Dendritic cell treated with granulocyte-macrophage colony-stimulating factor and Interleukin-4, amounts not matched to agents 40 ng/mL and 50 ng/mL, for 4 days (primary cell): ENCODE measurements around the gene ATXN1.

Experiments
- H3K27ac Mint-ChIP-seq: one replicate; pipeline ENCODE4 v1.8.0; 2022; ENCODE audit warnings: mild to moderate bottlenecking, mixed read lengths
- H3K27me3 Mint-ChIP-seq: one replicate; pipeline ENCODE4 v1.8.0; 2022; ENCODE audit warnings: mild to moderate bottlenecking, mixed read lengths
- H3K36me3 Mint-ChIP-seq: one replicate; pipeline ENCODE4 v1.8.0; 2022; ENCODE audit warnings: low read depth, mixed read lengths
- H3K4me1 Mint-ChIP-seq: one replicate; pipeline ENCODE4 v1.8.0; 2022; ENCODE audit warnings: low read depth, mixed read lengths
- H3K4me3 Mint-ChIP-seq: one replicate; pipeline ENCODE4 v1.8.0; 2022; ENCODE audit warnings: mild to moderate bottlenecking, moderate library complexity, mixed read lengths
- H3K9me3 Mint-ChIP-seq: one replicate; pipeline ENCODE4 v1.8.0; 2022; ENCODE audit warnings: mixed read lengths
- intact Hi-C: fragments of 100-400 bp; cut with micrococcal nuclease; formaldehyde crosslinking; loops from one replicate; pipeline ENCODE4 v1.15.0; 2022

ATXN1 gene

DNA sequence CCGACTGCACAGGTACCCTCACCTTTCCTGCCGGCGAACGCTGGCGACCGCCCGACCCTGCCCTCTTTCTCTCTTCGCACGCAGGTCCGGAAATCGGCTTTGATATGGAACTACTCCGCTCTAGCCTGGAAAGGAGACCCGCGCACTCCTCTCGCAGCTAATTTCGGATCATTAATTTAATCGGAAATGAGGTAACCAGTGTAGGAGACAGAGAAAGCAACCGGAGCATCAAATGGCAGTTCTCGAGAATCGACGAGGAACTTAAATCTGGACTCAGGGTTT is 949 bp upstream of the ATXN1 start:
- no peaks in the 10 kb centered on the region for H3K9me3 Mint-ChIP-seq
- no peaks in the 10 kb centered on the region for H3K27me3 Mint-ChIP-seq
- intact Hi-C loops, result loop anchor here (2.0 to 5.0 kb wide), 4 partner anchors 63 to 430 kb away; no protein-coding TSS in a partner anchor
- peak overlapping the region; percentile 92 for H3K4me3 Mint-ChIP-seq
- peaks cover 42% of the 10 kb centered on the region for H3K36me3 Mint-ChIP-seq
- peak overlapping the region; percentile 99 for H3K27ac Mint-ChIP-seq
- peaks cover 18% of the 10 kb centered on the region for H3K4me1 Mint-ChIP-seq

DNA sequence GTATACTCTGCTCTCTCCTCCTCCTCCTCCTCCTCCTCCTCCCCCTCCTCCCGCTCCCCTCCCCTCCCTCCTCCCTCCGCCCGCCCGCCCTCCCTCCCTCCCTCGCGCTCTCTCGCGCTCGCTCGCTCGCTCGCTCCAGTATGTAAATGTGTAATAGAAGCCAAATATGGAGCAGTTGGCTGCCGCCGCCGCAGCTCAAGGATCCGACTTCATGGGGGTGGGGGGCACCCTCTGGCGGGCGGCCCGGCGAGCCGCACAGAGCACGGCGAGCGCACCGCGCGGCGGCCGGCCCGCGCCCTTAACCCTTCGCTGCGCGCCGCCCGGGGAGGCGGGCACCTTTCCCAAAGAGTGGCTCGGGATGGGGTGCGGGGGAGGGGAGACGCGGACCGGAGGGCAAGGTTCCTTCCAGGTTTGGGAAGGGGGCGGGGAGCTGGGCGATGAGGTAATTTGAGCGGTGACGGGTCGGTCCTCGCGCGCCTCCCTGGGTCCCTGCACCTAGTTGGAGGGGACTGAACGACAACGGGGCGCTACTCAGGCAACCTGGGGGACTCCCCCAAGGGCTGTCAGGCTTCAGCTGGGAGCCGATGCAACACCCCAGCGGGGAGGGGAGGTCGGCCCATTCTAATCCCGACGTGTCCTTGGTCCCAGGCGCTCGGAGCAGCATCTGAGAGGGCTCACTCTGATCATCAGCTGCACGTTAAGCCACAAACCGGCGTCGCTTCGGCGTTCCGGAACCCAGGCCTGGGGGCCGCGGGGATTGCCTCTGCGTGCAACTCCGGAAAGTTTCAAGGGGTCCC is 409 bp upstream of the ATXN1 start:
- H3K36me3 Mint-ChIP-seq, result peaks cover 45% of the 10 kb centered on the region
- no peaks in the 10 kb centered on the region for H3K27me3 Mint-ChIP-seq
- intact Hi-C loops, result loop anchor here (1.0 to 5.0 kb wide), 5 partner anchors 48 to 429 kb away; no protein-coding TSS in a partner anchor
- peak overlapping the region; percentile 92 for H3K4me3 Mint-ChIP-seq
- H3K9me3 Mint-ChIP-seq, result no peaks in the 10 kb centered on the region
- peak overlapping the region; percentile 99 for H3K27ac Mint-ChIP-seq
- H3K4me1 Mint-ChIP-seq, result peaks cover 24% of the 10 kb centered on the region

DNA sequence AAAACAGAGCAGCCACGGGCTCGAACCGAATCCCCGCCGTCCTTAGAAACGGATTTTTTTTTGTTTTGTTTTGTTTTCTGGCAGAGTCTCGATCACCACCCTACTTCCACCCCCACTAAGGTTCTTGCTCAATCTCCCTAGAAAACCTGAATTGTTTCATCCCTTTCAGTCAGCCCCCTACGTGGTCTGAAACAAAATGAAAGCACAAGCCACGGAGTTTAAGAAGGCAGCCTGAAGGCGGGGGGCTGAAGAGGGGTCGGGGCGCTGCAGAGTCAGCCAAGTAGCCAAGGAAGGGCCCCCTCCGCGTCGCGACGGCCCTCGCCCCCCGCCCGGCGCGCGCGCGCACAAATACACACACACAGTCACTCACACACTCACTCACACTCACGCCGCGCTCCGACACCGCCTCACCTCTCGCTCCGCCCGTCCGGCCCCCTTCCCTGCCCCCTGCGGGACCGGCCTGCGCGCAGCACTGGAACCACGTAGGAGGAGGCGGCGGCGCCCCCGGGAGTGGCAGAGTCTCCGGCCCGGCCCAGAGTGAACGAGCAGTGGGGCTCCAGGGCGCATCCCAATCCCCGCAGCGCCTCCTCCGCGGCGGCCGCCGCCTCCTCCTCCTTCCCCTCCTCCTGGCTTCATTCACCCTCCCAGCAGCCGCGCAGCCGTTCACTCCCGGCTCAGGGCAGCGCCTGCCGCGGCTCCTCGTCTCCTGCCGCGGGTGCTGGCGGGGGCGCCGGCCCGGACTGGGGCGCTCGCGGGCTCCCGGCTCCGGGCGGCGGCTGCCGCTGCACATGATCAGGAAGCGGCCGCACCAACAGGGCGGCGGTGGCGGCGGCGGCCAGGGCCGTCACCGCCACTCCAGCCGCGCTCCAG is 1.4 kb downstream of the ATXN1 start:
- Mint-ChIP-seq H3K9me3 (no peaks in the 10 kb centered on the region), H3K27me3 (no peaks in the 10 kb centered on the region), H3K4me3 (peak overlapping the region; percentile 98), H3K27ac (peak overlapping the region; percentile 99), H3K36me3 (peaks cover 47% of the 10 kb centered on the region), H3K4me1 (peaks cover 36% of the 10 kb centered on the region)
- intact Hi-C loops, result loop anchor here (5.0 kb wide), 4 partner anchors 173 to 428 kb away; no protein-coding TSS in a partner anchor

DNA sequence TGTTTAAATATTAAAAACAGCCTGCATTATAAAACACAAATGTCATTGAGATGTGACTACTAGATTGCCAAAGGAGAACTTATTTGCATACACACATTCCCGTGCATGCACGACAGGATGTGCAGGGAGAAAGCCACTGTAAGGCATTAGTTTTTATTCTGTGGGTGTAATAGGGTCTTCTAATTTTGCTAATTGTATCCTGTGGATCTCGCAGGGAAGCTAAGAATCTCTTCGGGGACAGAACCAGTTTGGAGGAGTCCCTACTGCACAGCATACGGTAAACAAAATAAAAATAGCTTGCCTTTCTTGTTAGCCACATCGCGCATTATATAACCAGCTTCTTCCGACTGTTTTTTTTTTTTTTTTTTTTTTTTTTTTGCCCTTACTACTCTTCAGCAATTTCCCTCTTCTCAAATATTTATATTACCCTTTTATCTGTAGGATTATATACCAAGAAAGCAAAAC is 2.0 kb downstream of the ATXN1 start:
- H3K4me1 Mint-ChIP-seq, result peaks cover 42% of the 10 kb centered on the region
- H3K27me3 Mint-ChIP-seq, result no peaks in the 10 kb centered on the region
- H3K27ac Mint-ChIP-seq, result peak overlapping the region; percentile 99
- peak overlapping the region; percentile 98 for H3K4me3 Mint-ChIP-seq
- intact Hi-C loops, result loop anchor here (5.0 kb wide), 1 partner anchor 172 kb away; no protein-coding TSS in a partner anchor
- H3K9me3 Mint-ChIP-seq, result no peaks in the 10 kb centered on the region
- H3K36me3 Mint-ChIP-seq, result peaks cover 54% of the 10 kb centered on the region

GRCh38 chr6:16758163-16758975 is 2.9 kb downstream of the ATXN1 start:
- Mint-ChIP-seq H3K4me1 (peaks cover 51% of the 10 kb centered on the region), H3K4me3 (peak overlapping the region; percentile 98), H3K27ac (peak overlapping the region; percentile 99), H3K9me3 (no peaks in the 10 kb centered on the region), H3K36me3 (peaks cover 62% of the 10 kb centered on the region), H3K27me3 (no peaks in the 10 kb centered on the region)
- intact Hi-C loops, result loop anchor here (5.0 kb wide), 1 partner anchor 171 kb away; no protein-coding TSS in a partner anchor

- Mint-ChIP-seq H3K9me3 (no peaks in the 10 kb centered on the region), H3K4me3 (no peak overlapping the region), H3K36me3 (peaks cover 73% of the 10 kb centered on the region), H3K27ac (no peak overlapping the region), H3K4me1 (peaks cover 61% of the 10 kb centered on the region), H3K27me3 (no peaks in the 10 kb centered on the region)
- intact Hi-C loops, result loop anchor here (5.0 kb wide), 1 partner anchor 170 kb away; no protein-coding TSS in a partner anchor
Measured at GRCh38 chr6:16757332-16757731, 3.9 kb downstream of the ATXN1 start.

DNA sequence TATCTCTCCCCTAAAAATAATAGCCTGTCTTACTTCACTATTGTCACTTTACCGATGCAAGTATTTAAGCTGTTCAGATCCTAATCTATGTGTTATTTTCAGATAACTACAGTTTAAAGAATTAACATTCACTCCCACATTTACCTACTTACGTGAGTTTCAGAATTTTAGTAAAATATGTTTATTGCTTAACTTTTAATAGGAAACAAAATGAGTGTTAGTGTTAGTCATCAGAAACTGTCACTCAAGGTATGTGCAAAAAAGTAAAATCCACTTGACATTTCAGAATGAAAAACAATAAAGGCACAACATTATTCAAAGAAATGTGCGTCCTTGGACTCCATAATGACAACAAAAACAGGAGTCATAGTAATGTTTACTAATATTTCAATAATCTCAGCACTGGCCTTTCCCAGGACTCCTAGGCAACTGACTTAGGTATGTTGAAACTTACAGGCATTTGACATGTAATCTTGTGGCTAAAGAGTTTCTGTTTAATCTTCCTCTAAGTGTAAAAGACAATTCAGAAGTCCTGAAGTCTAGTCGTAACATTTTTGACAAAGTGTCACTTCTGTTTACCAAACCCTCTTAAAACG is 4.5 kb downstream of the ATXN1 start:
- intact Hi-C loops, result loop anchor here (5.0 kb wide), 1 partner anchor 169 kb away; no protein-coding TSS in a partner anchor
- no peaks in the 10 kb centered on the region for H3K9me3 Mint-ChIP-seq
- no peak overlapping the region for H3K4me3 Mint-ChIP-seq
- peaks cover 73% of the 10 kb centered on the region for H3K36me3 Mint-ChIP-seq
- H3K4me1 Mint-ChIP-seq, result peaks cover 64% of the 10 kb centered on the region
- H3K27me3 Mint-ChIP-seq, result no peaks in the 10 kb centered on the region
- no peak overlapping the region for H3K27ac Mint-ChIP-seq

GRCh38 chr6:16755544-16755943 is 5.7 kb downstream of the ATXN1 start:
- Mint-ChIP-seq H3K27me3 (no peaks in the 10 kb centered on the region), H3K9me3 (no peaks in the 10 kb centered on the region), H3K27ac (no peak overlapping the region), H3K36me3 (peaks cover 74% of the 10 kb centered on the region), H3K4me1 (peaks cover 75% of the 10 kb centered on the region), H3K4me3 (no peak overlapping the region)
- intact Hi-C loops, result loop anchor here (5.0 kb wide), 1 partner anchor 168 kb away; no protein-coding TSS in a partner anchor

- peaks cover 80% of the 10 kb centered on the region for H3K4me1 Mint-ChIP-seq
- no peaks in the 10 kb centered on the region for H3K9me3 Mint-ChIP-seq
- H3K27me3 Mint-ChIP-seq, result no peaks in the 10 kb centered on the region
- H3K36me3 Mint-ChIP-seq, result peaks cover 77% of the 10 kb centered on the region
- H3K4me3 Mint-ChIP-seq, result no peak overlapping the region
- no peak overlapping the region for H3K27ac Mint-ChIP-seq
- intact Hi-C loops, result loop anchor here (5.0 kb wide), 1 partner anchor 168 kb away; no protein-coding TSS in a partner anchor
Measured at GRCh38 chr6:16754876-16755275, 6.4 kb downstream of the ATXN1 start.

DNA sequence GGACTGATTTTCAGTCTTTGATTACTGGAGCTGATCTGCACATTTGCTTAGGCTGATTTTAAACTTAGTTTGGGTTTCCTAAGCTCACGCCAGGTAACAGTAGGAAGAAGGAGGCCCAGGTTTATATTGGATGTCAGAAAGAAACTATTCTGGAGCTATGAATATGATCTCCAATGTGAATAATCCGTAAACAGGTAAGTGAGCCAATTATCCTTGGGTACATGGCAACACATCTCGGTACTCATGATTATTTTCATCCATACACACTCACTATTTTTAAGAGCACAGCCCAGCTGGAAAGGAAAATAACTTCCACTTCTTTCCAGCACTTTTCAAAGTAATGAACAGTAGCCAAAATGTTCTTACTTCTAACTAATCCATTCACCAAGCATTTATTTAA is 7.0 kb downstream of the ATXN1 start:
- Mint-ChIP-seq H3K9me3 (no peaks in the 10 kb centered on the region), H3K27me3 (no peaks in the 10 kb centered on the region), H3K36me3 (peaks cover 77% of the 10 kb centered on the region), H3K4me1 (peaks cover 86% of the 10 kb centered on the region), H3K27ac (no peak overlapping the region), H3K4me3 (no peak overlapping the region)
- intact Hi-C loops, result no loop called here

DNA sequence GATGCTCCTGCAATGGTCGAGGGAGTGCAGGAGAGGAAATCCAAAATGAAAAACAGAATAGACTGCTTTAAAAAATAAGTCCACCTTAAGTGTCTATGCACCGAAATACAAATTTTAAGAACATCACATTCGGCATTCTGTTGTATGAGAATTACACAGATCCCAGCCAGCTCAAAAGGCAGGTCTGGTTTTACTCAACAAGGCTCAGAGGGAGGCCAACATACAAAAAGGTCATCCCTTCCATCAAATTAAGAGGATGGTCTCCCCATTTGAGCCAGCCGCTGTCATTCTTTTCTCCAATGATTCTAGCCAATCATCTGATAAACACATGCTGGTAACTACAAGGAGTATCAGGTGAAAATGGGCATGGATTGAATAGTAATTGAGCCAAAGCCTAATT is 7.9 kb downstream of the ATXN1 start:
- Mint-ChIP-seq H3K4me1 (peaks cover 89% of the 10 kb centered on the region), H3K27me3 (no peaks in the 10 kb centered on the region), H3K27ac (peak overlapping the region; percentile 79), H3K9me3 (no peaks in the 10 kb centered on the region), H3K36me3 (peaks cover 82% of the 10 kb centered on the region), H3K4me3 (no peak overlapping the region)
- intact Hi-C loops, result no loop called here

DNA sequence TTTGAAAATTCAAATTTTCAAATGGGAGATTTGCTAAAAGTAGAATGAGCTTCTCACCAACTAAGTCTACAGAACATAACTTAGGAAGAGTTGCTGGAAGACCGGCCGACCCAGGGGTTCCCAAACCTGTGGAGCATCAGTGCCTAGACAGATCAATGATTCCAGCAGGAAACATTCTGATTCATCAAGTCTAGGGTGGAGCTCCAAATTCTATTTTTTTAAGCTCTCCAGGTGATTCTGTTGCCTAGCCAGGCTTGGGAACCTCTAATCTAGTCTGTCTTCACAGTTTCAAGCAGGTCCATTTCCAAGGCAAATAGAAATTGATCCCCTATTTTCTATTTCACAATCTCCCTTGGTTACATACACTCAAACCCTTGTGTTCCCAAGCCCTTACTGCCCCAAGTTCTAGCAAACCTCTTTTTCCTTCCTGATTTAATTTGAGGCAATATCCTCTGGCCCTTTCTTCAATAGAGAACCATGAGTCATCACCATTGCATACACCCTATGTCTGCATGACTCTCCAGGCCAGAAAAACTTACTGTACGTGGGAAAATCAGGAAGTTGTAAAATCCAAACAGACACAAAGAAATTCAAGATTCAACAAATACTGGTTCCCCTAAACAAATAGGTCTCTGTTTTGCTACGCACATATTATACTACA is 8.9 kb downstream of the ATXN1 start:
- H3K27me3 Mint-ChIP-seq, result no peaks in the 10 kb centered on the region
- peaks cover 81% of the 10 kb centered on the region for H3K36me3 Mint-ChIP-seq
- H3K4me1 Mint-ChIP-seq, result peaks cover 89% of the 10 kb centered on the region
- intact Hi-C loops, result no loop called here
- H3K27ac Mint-ChIP-seq, result peak overlapping the region; percentile 79
- no peaks in the 10 kb centered on the region for H3K9me3 Mint-ChIP-seq
- H3K4me3 Mint-ChIP-seq, result peak overlapping the region; percentile 21
